Mammary epithelial cell (primary cell): Measurements from ENCODE around the gene AGAP1.

Source experiments
- EZH2 ChIP-seq: IDR thresholded peaks from 2 replicates; pipeline ENCODE4 v1.6.1; 2012; ENCODE audit warnings: low read length, inconsistent platforms, borderline replicate concordance
- TF ChIP-seq, protein P1 (sequence below), 2 donors: IDR thresholded peaks in 1 of 2; conservative IDR thresholded peaks in 1 of 2; 2 replicates each; pipeline ENCODE4 v1.5.1; 2011 to 2012; ENCODE audit warnings: inconsistent platforms in 2 of 2, low read length in 2 of 2, mild to moderate bottlenecking in 2 of 2, control low read depth in 1 of 2, low read depth in 1 of 2; ENCODE audit not compliant: insufficient read depth in 1 of 2; ENCODE audit errors: extremely low read depth in 1 of 2

DNA sequence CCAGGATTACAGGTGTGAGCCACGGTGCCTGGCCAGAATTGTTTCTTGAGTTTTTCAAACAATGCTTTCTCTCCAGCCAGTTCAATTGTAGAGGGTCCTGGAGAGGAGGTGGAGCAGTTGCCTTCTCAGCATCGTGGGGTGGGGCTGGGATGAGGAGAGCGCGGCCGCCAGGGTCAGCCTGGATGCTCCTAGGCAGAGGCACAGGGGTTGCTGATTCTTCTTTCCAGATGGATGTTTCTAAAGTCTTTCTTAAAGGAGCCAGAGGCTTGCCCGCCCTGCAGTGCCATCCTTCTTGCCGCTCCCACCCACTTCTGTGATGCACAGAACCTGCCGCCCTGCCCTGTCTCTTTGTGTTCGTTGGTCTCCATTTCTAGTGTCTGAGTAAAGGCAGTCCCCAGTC is 61.1 kb downstream of the AGAP1 start:
- TF ChIP-seq, protein P1, sequence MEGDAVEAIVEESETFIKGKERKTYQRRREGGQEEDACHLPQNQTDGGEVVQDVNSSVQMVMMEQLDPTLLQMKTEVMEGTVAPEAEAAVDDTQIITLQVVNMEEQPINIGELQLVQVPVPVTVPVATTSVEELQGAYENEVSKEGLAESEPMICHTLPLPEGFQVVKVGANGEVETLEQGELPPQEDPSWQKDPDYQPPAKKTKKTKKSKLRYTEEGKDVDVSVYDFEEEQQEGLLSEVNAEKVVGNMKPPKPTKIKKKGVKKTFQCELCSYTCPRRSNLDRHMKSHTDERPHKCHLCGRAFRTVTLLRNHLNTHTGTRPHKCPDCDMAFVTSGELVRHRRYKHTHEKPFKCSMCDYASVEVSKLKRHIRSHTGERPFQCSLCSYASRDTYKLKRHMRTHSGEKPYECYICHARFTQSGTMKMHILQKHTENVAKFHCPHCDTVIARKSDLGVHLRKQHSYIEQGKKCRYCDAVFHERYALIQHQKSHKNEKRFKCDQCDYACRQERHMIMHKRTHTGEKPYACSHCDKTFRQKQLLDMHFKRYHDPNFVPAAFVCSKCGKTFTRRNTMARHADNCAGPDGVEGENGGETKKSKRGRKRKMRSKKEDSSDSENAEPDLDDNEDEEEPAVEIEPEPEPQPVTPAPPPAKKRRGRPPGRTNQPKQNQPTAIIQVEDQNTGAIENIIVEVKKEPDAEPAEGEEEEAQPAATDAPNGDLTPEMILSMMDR (conservative IDR thresholded peaks at IDR 0.05 in 1 of 2, IDR thresholded peaks at IDR 0.05 in 1 of 2; ENCODE audit: extremely low read depth in 1 of 2, insufficient read depth in 1 of 2, low read depth in 1 of 2, low read length in 2 of 2) = no peak
- TF ChIP-seq EZH2 = no peak
